ENCODE data around the gene PDXK.

GRCh38 chr21:43786300-43786806 lies 67.4 kb downstream of the PDXK start:
- TF ChIP-seq CTCF (IDR thresholded peaks at IDR 0.05) (no peak), POLR2A (IDR thresholded peaks at IDR 0.05) (peak in 2 of 4 donors; percentile 11 to 25)
